Neural progenitor cell (in vitro differentiated cells): ENCODE results near the gene MPP1. TPM values are rescaled to one million over a fixed set of nuclear protein-coding genes. Genes with fewer than 3 reads are reported as not detected.
"Not testable (repeated sequence)": the region's sequence is repeated elsewhere in the genome, so short reads cannot be mapped to it uniquely, and the experiment has no call there.

ENCODE experiments used
- DNase-seq: peaks from one replicate; pipeline ENCODE4 v3.0.0-alpha.2; 2016; ENCODE audit warnings: low spot score
- H2AFZ ChIP-seq: fragments of 200-600 bp; sonication (generic); replicated peaks from 2 replicates; pipeline ENCODE4 v1.6.1; 2016; ENCODE audit warnings: antibody characterized with exemption
- H3F3A ChIP-seq: fragments of 200-600 bp; sonication (generic); 2 replicates; pipeline ENCODE4 v1.6.1; 2016; ENCODE audit warnings: antibody characterized with exemption, low read depth
- H3K27ac ChIP-seq: fragments of 200-600 bp; sonication (generic); 2 replicates; pipeline ENCODE4 v1.5.1; 2016; ENCODE audit warnings: mild to moderate bottlenecking
- H3K27me3 ChIP-seq: fragments of 200-600 bp; sonication (generic); 2 replicates; pipeline ENCODE4 v1.6.1; 2016; ENCODE audit warnings: mild to moderate bottlenecking, moderate library complexity
- H3K36me3 ChIP-seq: fragments of 200-600 bp; sonication (generic); 2 replicates; pipeline ENCODE4 v1.5.1; 2016
- H3K4me1 ChIP-seq: fragments of 200-600 bp; sonication (generic); 2 replicates; pipeline ENCODE4 v1.6.1; 2016; ENCODE audit warnings: mixed run types
- H3K4me2 ChIP-seq: fragments of 200-600 bp; sonication (generic); 2 replicates; pipeline ENCODE4 v1.6.1; 2016
- H3K4me3 ChIP-seq: fragments of 200-600 bp; sonication (generic); 2 replicates; pipeline ENCODE4 v1.5.1; 2016
- H3K79me2 ChIP-seq: fragments of 200-600 bp; sonication (generic); 2 replicates; pipeline ENCODE4 v1.6.1; 2016; ENCODE audit warnings: low read depth
- H3K9ac ChIP-seq: fragments of 200-600 bp; sonication (generic); 2 replicates; pipeline ENCODE4 v1.6.1; 2016
- H3K9me3 ChIP-seq: fragments of 200-600 bp; sonication (generic); 2 replicates; pipeline ENCODE4 v1.5.1; 2016; ENCODE audit warnings: low read depth
- H4K20me1 ChIP-seq: fragments of 200-600 bp; sonication (generic); 2 replicates; pipeline ENCODE4 v1.6.1; 2016; ENCODE audit warnings: low read depth
- H3K27ac Mint-ChIP-seq: 3 replicates; pipeline ENCODE4 v1.8.0; 2021; ENCODE audit warnings: mixed read lengths
- H3K27me3 Mint-ChIP-seq: 2 replicates; pipeline ENCODE4 v1.8.0; 2022; ENCODE audit warnings: low read depth, mild to moderate bottlenecking, inconsistent platforms, moderate library complexity, mixed read lengths; ENCODE audit not compliant: insufficient read depth
- H3K36me3 Mint-ChIP-seq: 3 replicates; pipeline ENCODE4 v1.8.0; 2021; ENCODE audit warnings: mixed read lengths
- H3K4me1 Mint-ChIP-seq: 3 replicates; pipeline ENCODE4 v1.8.0; 2021; ENCODE audit warnings: mixed read lengths
- H3K4me3 Mint-ChIP-seq: 3 replicates; pipeline ENCODE4 v1.8.0; 2021; ENCODE audit warnings: mild to moderate bottlenecking, moderate library complexity, mixed read lengths
- H3K9me3 Mint-ChIP-seq: 3 replicates; pipeline ENCODE4 v1.8.0; 2020; ENCODE audit warnings: mixed read lengths
- CTCF ChIP-seq: fragments of 200-600 bp; sonication (generic); IDR thresholded peaks from 2 replicates; pipeline ENCODE4 v1.5.1; 2017; ENCODE audit warnings: antibody characterized with exemption, mild to moderate bottlenecking
- EZH2 ChIP-seq: fragments of 200-600 bp; sonication (generic); IDR thresholded peaks from 2 replicates; pipeline ENCODE4 v1.6.1; 2017; ENCODE audit warnings: antibody characterized with exemption, mild to moderate bottlenecking, moderate library complexity
- EZH2phosphoT487 ChIP-seq: fragments of 200-600 bp; sonication (generic); IDR thresholded peaks from 2 replicates; pipeline ENCODE4 v1.6.1; 2017; ENCODE audit warnings: antibody characterized with exemption
- total RNA-seq: library from RNA; depleted of rRNA; stranded (reverse); fragments of >200 nt; gene quantifications from 2 replicates; pipeline ENCODE4 v1.2.3, GENCODE V29; 2015; ENCODE audit warnings: low replicate concordance

MPP1 gene
- total RNA-seq, 1 donor from 2014 or later: not detected

GRCh38 chrX:154821523-154821922 is 16.2 kb upstream of the MPP1 start:
- H3K9me3 Mint-ChIP-seq: peaks cover 17% of the 10 kb centered on the region
- Histone ChIP-seq H3K79me2 (no peaks in the 10 kb centered on the region), H3K4me3 (no peak overlapping the region), H3K36me3 (no peaks in the 10 kb centered on the region), H3K9me3 (peaks cover 2% of the 10 kb centered on the region), H3K4me2 (no peak overlapping the region), H3K4me1 (no peaks in the 10 kb centered on the region), H3F3A (no peaks in the 10 kb centered on the region), H4K20me1 (no peaks in the 10 kb centered on the region), H3K9ac (no peak overlapping the region), H3K27me3 (no peaks in the 10 kb centered on the region), H2AFZ (no peak overlapping the region), H3K27ac (no peak overlapping the region)
- no peak overlapping the region for H3K27ac Mint-ChIP-seq
- no peak overlapping the region for H3K4me3 Mint-ChIP-seq
- H3K4me1 Mint-ChIP-seq: peaks cover 13% of the 10 kb centered on the region
- no peak for TF ChIP-seq CTCF
- TF ChIP-seq EZH2phosphoT487: no peak
- no peak for TF ChIP-seq EZH2
- no peaks in the 10 kb centered on the region for H3K36me3 Mint-ChIP-seq
- DNase-seq: no peak
- H3K27me3 Mint-ChIP-seq: peaks cover 2% of the 10 kb centered on the region

- peaks cover 15% of the 10 kb centered on the region for H3K9me3 Mint-ChIP-seq
- Histone ChIP-seq H3K36me3 (peaks cover 4% of the 10 kb centered on the region), H3K4me2 (no peak overlapping the region), H3K27ac (no peak overlapping the region), H3K9me3 (peaks cover 7% of the 10 kb centered on the region), H3K4me1 (no peaks in the 10 kb centered on the region), H3F3A (no peaks in the 10 kb centered on the region), H3K4me3 (no peak overlapping the region), H3K9ac (no peak overlapping the region), H2AFZ (no peak overlapping the region), H4K20me1 (no peaks in the 10 kb centered on the region), H3K27me3 (no peaks in the 10 kb centered on the region), H3K79me2 (no peaks in the 10 kb centered on the region)
- H3K36me3 Mint-ChIP-seq: no peaks in the 10 kb centered on the region
- peaks cover 13% of the 10 kb centered on the region for H3K4me1 Mint-ChIP-seq
- H3K27ac Mint-ChIP-seq: no peak overlapping the region
- TF ChIP-seq EZH2phosphoT487: no peak
- no peak for TF ChIP-seq EZH2
- no peak for TF ChIP-seq CTCF
- peaks cover 2% of the 10 kb centered on the region for H3K27me3 Mint-ChIP-seq
- H3K4me3 Mint-ChIP-seq: no peak overlapping the region
- DNase-seq: no peak
Observed at GRCh38 chrX:154819771-154820341, 14.6 kb upstream of the MPP1 start.

GRCh38 chrX:154818916-154819770 is 13.9 kb upstream of the MPP1 start:
- Histone ChIP-seq H3K9me3 (peaks cover 7% of the 10 kb centered on the region), H3K27ac (no peak overlapping the region), H3K27me3 (no peaks in the 10 kb centered on the region), H3F3A (no peaks in the 10 kb centered on the region), H3K36me3 (peaks cover 4% of the 10 kb centered on the region), H3K4me2 (no peak overlapping the region), H3K4me1 (no peaks in the 10 kb centered on the region), H3K9ac (no peak overlapping the region), H4K20me1 (no peaks in the 10 kb centered on the region), H2AFZ (no peak overlapping the region), H3K79me2 (no peaks in the 10 kb centered on the region), H3K4me3 (no peak overlapping the region)
- Mint-ChIP-seq H3K9me3 (peaks cover 10% of the 10 kb centered on the region), H3K27me3 (peaks cover 2% of the 10 kb centered on the region), H3K36me3 (no peaks in the 10 kb centered on the region), H3K4me1 (peaks cover 13% of the 10 kb centered on the region), H3K27ac (peak overlapping the region; percentile 57), H3K4me3 (no peak overlapping the region)
- no peak for DNase-seq
- no peak for TF ChIP-seq EZH2phosphoT487
- no peak for TF ChIP-seq EZH2
- no peak for TF ChIP-seq CTCF

- not testable (repeated sequence) for H3K4me1 ChIP-seq, H3K4me2 ChIP-seq, H3K9me3 ChIP-seq, H3K9me3 Mint-ChIP-seq, H3K4me3 Mint-ChIP-seq, H3K4me3 ChIP-seq, H3K79me2 ChIP-seq, H3K27me3 ChIP-seq, H3K27ac Mint-ChIP-seq, H3K9ac ChIP-seq, H4K20me1 ChIP-seq, H3K27me3 Mint-ChIP-seq, H3K27ac ChIP-seq, H3K36me3 ChIP-seq, H3K36me3 Mint-ChIP-seq, DNase-seq, H3F3A ChIP-seq, H2AFZ ChIP-seq
- peaks cover 11% of the 10 kb centered on the region for H3K4me1 Mint-ChIP-seq
Observed at GRCh38 chrX:154817048-154817618, 11.8 kb upstream of the MPP1 start.

GRCh38 chrX:154816326-154816898 is 11.1 kb upstream of the MPP1 start:
- H3K27ac ChIP-seq, DNase-seq, H4K20me1 ChIP-seq, H3K27ac Mint-ChIP-seq, H3K4me3 ChIP-seq, H3K9ac ChIP-seq, H3F3A ChIP-seq, H3K36me3 Mint-ChIP-seq, H3K4me3 Mint-ChIP-seq, H2AFZ ChIP-seq, H3K27me3 ChIP-seq, H3K9me3 Mint-ChIP-seq, H3K79me2 ChIP-seq, H3K27me3 Mint-ChIP-seq, H3K4me2 ChIP-seq, H3K4me1 ChIP-seq, H3K9me3 ChIP-seq, H3K36me3 ChIP-seq: not testable (repeated sequence)
- peaks cover 11% of the 10 kb centered on the region for H3K4me1 Mint-ChIP-seq
